ENCODE results near the gene DDX1. TPM values are rescaled to one million over a fixed set of nuclear protein-coding genes. Genes with fewer than 3 reads are reported as not detected.

DDX1 gene
- polyA plus RNA-seq, 3 donors = 14.1 to 35.4 (median 30.1) TPM

GRCh38 chr2:15560988-15561573 is 30.6 kb upstream of the DDX1 start, which contains the start of gene NBAS:
TSS of gene NBAS (minus strand) at chr2:15561334. CDS start at chr2:15561304, 30 bp downstream.
- Mint-ChIP-seq H3K27me3 (ENCODE audit: low read depth in 3 of 3) (peaks cover 0 to 4% (median 3%) of the 10 kb centered on the region in 3 donors), H3K9me3 (peaks cover 0 to 2% (median 0%) of the 10 kb centered on the region in 7 donors), H3K4me1 (peaks cover 23% of the 10 kb centered on the region), H3K4me3 (peak within 1 kb of the TSS; percentile 99 to 100), H3K27ac (peak within 1 kb of the TSS; percentile 87 to 97 (median 94)), H3K36me3 (peaks cover 4 to 6% of the 10 kb centered on the region in 2 donors)
- Histone ChIP-seq H3K4me2 (replicated peaks; ENCODE audit: extremely low read depth, low read length, poor library complexity, severe bottlenecking) (peak within 1 kb of the TSS; percentile 90), H4K20me1 (ENCODE audit: insufficient read depth, low read length) (no peaks in the 10 kb centered on the region), H3K36me3 (replicated peaks in 1 of 2; ENCODE audit: control insufficient read depth in 1 of 2, insufficient read depth in 2 of 2, low read length in 2 of 2) (peaks cover under 1 to 5% of the 10 kb centered on the region in 2 donors), H3K79me2 (ENCODE audit: insufficient read depth, low read length) (peaks cover 27% of the 10 kb centered on the region), H3K27ac (ENCODE audit: low read depth in 1 of 2, low read length in 2 of 2) (peak within 1 kb of the TSS in 1 of 2 donors; percentile 83), H3K9me3 (replicated peaks in 1 of 2; ENCODE audit: control insufficient read depth in 1 of 2, insufficient read depth in 1 of 2, low read length in 2 of 2) (no peaks in the 10 kb centered on the region), H3K4me1 (ENCODE audit: control insufficient read depth in 1 of 2, insufficient read depth in 2 of 2, low read length in 2 of 2) (peaks cover 11 to 20% of the 10 kb centered on the region in 2 donors), H3K9ac (ENCODE audit: insufficient read depth, low read length, poor library complexity, severe bottlenecking) (peak within 1 kb of the TSS; percentile 85), H3K27me3 (ENCODE audit: control insufficient read depth in 2 of 2, insufficient read depth in 2 of 2, low read length in 2 of 2) (no peaks in the 10 kb centered on the region), H2AFZ (ENCODE audit: insufficient read depth, low read depth, low read length, poor library complexity, severe bottlenecking) (peak within 1 kb of the TSS; percentile 99), H3K4me3 (replicated peaks in 1 of 3; ENCODE audit: low read depth in 2 of 3, low read length in 3 of 3) (peak within 1 kb of the TSS; percentile 70 to 94 (median 94))
- TF ChIP-seq CTCF (IDR thresholded peaks at IDR 0.05) = no peak
- 2% methylated on average over 23 of the region's 30 CpGs for WGBS (ENCODE audit: insufficient coverage)
- DNase-seq = peak; percentile 52 to 65 (median 64)
- intact Hi-C loops (cut with micrococcal nuclease) = no loop called here

- H3K9ac ChIP-seq (ENCODE audit: insufficient read depth, low read length, poor library complexity, severe bottlenecking) = peak overlapping the region; percentile 85
- no peaks in the 10 kb centered on the region for H3K27me3 ChIP-seq (ENCODE audit: control insufficient read depth in 2 of 2, insufficient read depth in 2 of 2, low read length in 2 of 2)
- no peak for TF ChIP-seq CTCF (IDR thresholded peaks at IDR 0.05)
- H2AFZ ChIP-seq (ENCODE audit: insufficient read depth, low read depth, low read length, poor library complexity, severe bottlenecking) = peak overlapping the region; percentile 99
- peaks cover 2 to 4% (median 3%) of the 10 kb centered on the region in 3 donors for H3K27me3 Mint-ChIP-seq (ENCODE audit: low read depth in 3 of 3)
- H3K4me3 Mint-ChIP-seq = peak overlapping the region; percentile 99 to 100
- peaks cover 4% of the 10 kb centered on the region in 2 donors for H3K36me3 Mint-ChIP-seq
- H3K79me2 ChIP-seq (ENCODE audit: insufficient read depth, low read length) = peaks cover 27% of the 10 kb centered on the region
- H3K4me1 ChIP-seq (ENCODE audit: control insufficient read depth in 1 of 2, insufficient read depth in 2 of 2, low read length in 2 of 2) = peaks cover 11 to 20% of the 10 kb centered on the region in 2 donors
- WGBS (ENCODE audit: insufficient coverage) = 7% methylated on average over 11 of the region's 13 CpGs
- H3K36me3 ChIP-seq (replicated peaks in 1 of 2; ENCODE audit: control insufficient read depth in 1 of 2, insufficient read depth in 2 of 2, low read length in 2 of 2) = no peaks in the 10 kb centered on the region
- H3K9me3 Mint-ChIP-seq = peaks cover 0 to 2% (median 0%) of the 10 kb centered on the region in 7 donors
- H3K27ac ChIP-seq (ENCODE audit: low read depth in 1 of 2, low read length in 2 of 2) = peak overlapping the region in 1 of 2 donors; percentile 83
- H3K27ac Mint-ChIP-seq = peak overlapping the region in 5 of 7 donors; percentile 58 to 96 (median 91)
- H3K9me3 ChIP-seq (replicated peaks in 1 of 2; ENCODE audit: control insufficient read depth in 1 of 2, insufficient read depth in 1 of 2, low read length in 2 of 2) = no peaks in the 10 kb centered on the region
- H3K4me2 ChIP-seq (replicated peaks; ENCODE audit: extremely low read depth, low read length, poor library complexity, severe bottlenecking) = peak overlapping the region; percentile 90
- DNase-seq = no peak
- intact Hi-C loops (cut with micrococcal nuclease) = no loop called here
- H4K20me1 ChIP-seq (ENCODE audit: insufficient read depth, low read length) = no peaks in the 10 kb centered on the region
- peak overlapping the region; percentile 70 to 94 (median 94) for H3K4me3 ChIP-seq (replicated peaks in 1 of 3; ENCODE audit: low read depth in 2 of 3, low read length in 3 of 3)
- H3K4me1 Mint-ChIP-seq = peaks cover 23% of the 10 kb centered on the region
Measured at GRCh38 chr2:15561574-15562344, 29.9 kb upstream of the DDX1 start.
